HG03469 (cell line): ENCODE data around the gene CCDC77.

Source experiments
- ATAC-seq: cut with Tn5 transposase; IDR thresholded peaks from one replicate; pipeline ENCODE4 v1.9.1; 2021; ENCODE audit warnings: mild to moderate bottlenecking, moderate library complexity, moderate number of reproducible peaks; ENCODE audit not compliant: unreplicated experiment

CCDC77 gene

DNA sequence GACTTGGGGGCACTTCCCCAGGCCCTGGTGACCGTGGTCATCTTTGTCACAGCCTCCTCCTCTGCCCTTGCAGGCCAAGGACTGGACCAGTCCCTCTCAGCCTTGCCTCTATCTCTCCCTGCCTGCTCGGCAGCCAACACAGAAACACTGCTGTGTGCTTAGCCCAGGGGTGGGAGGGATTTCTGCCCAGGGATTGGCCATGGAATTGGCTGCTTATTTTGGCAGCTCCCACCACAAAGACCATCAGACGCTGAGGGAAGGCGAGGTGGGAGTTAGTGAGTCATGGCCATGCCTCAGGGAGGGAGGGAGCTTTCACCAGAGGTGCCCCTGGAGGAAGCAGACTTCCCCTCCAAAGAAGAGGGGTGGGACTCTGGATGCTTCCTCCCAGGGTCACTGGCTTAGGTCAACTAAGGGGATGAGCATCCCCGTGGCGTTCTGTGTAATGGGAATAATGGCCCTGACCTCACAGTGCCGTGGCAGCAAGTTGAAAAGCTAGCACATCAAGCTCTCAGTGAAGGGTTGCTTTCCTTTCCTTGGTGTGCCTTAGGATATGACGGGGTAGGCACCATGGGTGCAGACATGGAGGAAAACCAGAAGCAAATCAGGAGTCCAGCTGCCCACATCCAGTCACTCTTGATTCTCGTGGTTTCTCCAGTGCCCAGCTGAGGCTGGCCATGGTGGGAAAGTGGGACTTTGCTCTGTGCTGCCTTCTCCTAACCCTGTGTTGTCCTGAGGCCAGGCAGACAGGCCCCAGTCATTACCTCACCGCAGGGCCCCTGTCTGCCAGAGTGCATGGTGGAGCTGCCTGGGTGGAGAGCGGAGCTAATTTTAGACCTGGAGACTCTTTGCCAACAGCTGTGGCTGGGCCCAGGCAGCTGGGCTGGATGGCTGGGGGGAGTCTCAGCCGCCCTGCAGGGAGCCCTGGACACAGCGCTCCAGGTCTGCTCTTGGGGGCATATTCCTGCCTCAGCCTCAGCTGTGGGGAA is 79.7 kb downstream of the CCDC77 start:
- ATAC-seq, result no peak

DNA sequence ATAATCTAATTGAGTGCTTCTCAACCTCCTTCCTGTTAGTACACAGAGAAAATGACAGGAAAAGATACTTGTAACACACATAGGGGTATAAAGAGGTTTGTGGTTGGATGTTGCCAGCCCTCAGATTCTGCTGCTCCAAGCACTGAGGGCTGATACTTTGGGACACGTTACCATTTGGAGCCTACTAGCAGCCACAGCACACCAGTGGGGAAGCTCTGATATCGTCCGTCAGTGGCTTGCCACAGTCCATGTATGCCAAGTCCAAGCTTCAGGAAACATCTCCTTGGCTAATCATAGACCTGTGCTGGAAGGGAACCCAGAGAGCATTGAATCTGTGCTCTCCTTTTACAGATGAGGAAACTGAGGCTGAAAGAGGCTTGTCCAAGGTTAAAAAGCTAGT is 80.6 kb downstream of the CCDC77 start:
- no peak for ATAC-seq

DNA sequence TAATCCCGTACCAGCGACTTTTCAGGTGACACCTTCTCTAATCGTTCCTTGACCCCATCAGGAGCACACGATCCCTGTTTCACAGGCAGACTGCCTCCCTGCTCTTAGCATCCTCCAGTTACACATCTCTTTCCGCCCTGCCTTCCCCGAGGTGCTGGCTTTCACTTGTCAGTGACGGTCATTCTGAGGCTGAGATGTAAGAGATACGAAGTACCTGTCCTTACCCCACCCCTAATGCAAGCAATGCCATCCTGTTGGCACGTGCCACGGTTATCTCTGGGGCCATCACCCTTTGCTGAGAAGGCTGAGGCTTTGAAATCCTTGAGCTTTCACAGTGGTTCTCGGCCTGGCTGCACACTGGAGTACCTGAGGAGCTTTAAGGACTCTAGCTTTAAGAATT is 82.7 kb downstream of the CCDC77 start:
- no peak for ATAC-seq

DNA sequence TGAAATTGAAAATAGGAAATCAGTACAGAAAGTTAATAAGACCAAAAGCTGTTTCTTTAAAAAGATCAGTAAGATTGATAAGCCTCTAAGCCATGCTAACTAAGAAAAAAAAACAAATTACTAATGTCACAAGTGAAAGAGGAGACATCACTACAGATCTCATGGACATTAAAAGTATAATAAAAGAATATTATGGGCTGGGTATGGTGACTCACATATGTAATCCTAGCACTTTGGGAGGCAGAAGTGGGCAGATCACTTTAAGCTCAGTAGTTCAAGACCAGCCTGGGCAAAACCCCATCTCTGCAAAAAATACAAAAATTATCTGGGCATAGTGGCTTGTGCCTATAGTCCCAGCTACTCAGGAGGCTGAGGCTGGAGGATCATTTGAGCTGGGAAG is 88.8 kb downstream of the CCDC77 start:
- ATAC-seq, result no peak
